Measurements from ENCODE around the gene PAH.

GRCh38 chr12:102916252-102917025 lies 605 bp downstream of the PAH start:
- TF ChIP-seq POLR2A (IDR thresholded peaks at IDR 0.05) (no peak), CTCF (IDR thresholded peaks at IDR 0.05) (no peak)

Data from right lobe of liver (tissue), 4 donors.